Measurements from ENCODE around the gene TTC33.

TTC33 gene

GRCh38 chr5:40652441-40653220 is 103.1 kb downstream of the TTC33 start:
- H4K20me1 ChIP-seq (ENCODE audit: insufficient read depth) = no peaks in the 10 kb centered on the region
- peaks cover 39% of the 10 kb centered on the region for H3K4me1 ChIP-seq (ENCODE audit: low read depth, poor library complexity, severe bottlenecking)
- H3K4me3 ChIP-seq (IDR thresholded peaks at IDR 0.05; ENCODE audit: insufficient read depth, low read depth, low read length) = no peak overlapping the region
- no peak for TF ChIP-seq CTCF (conservative IDR thresholded peaks at IDR 0.05; ENCODE audit: low read depth, low read length)
- H2AFZ ChIP-seq (ENCODE audit: low read depth) = peak overlapping the region; percentile 34; the same call in 1 of the 2 replicates
- no peaks in the 10 kb centered on the region for H3K36me3 ChIP-seq (ENCODE audit: insufficient read depth)
- H3K27ac ChIP-seq = no peak overlapping the region
- no peaks in the 10 kb centered on the region for H3K79me2 ChIP-seq (ENCODE audit: insufficient read depth, low read depth)
- H3K4me2 ChIP-seq = peak overlapping the region; percentile 18
- no peaks in the 10 kb centered on the region for H3K27me3 ChIP-seq (ENCODE audit: insufficient read depth, low read depth)
- H3K9ac ChIP-seq = no peak overlapping the region

GRCh38 chr5:40651201-40651600 is 104.6 kb downstream of the TTC33 start:
- TF ChIP-seq CTCF (conservative IDR thresholded peaks at IDR 0.05; ENCODE audit: low read depth, low read length) = no peak
- Histone ChIP-seq H3K4me3 (IDR thresholded peaks at IDR 0.05; ENCODE audit: insufficient read depth, low read depth, low read length) (no peak overlapping the region), H3K27me3 (ENCODE audit: insufficient read depth, low read depth) (no peaks in the 10 kb centered on the region), H3K79me2 (ENCODE audit: insufficient read depth, low read depth) (no peaks in the 10 kb centered on the region), H4K20me1 (ENCODE audit: insufficient read depth) (no peaks in the 10 kb centered on the region), H3K9ac (no peak overlapping the region), H2AFZ (ENCODE audit: low read depth) (no peak overlapping the region), H3K36me3 (ENCODE audit: insufficient read depth) (no peaks in the 10 kb centered on the region), H3K4me1 (ENCODE audit: low read depth, poor library complexity, severe bottlenecking) (peaks cover 39% of the 10 kb centered on the region), H3K4me2 (no peak overlapping the region), H3K27ac (no peak overlapping the region)

- no peak overlapping the region for H2AFZ ChIP-seq (ENCODE audit: low read depth)
- no peak overlapping the region for H3K4me3 ChIP-seq (IDR thresholded peaks at IDR 0.05; ENCODE audit: insufficient read depth, low read depth, low read length)
- H3K27ac ChIP-seq = no peak overlapping the region
- H4K20me1 ChIP-seq (ENCODE audit: insufficient read depth) = no peaks in the 10 kb centered on the region
- no peak overlapping the region for H3K9ac ChIP-seq
- no peaks in the 10 kb centered on the region for H3K36me3 ChIP-seq (ENCODE audit: insufficient read depth)
- H3K79me2 ChIP-seq (ENCODE audit: insufficient read depth, low read depth) = no peaks in the 10 kb centered on the region
- no peak for TF ChIP-seq CTCF (conservative IDR thresholded peaks at IDR 0.05; ENCODE audit: low read depth, low read length)
- H3K4me1 ChIP-seq (ENCODE audit: low read depth, poor library complexity, severe bottlenecking) = peaks cover 32% of the 10 kb centered on the region
- no peaks in the 10 kb centered on the region for H3K27me3 ChIP-seq (ENCODE audit: insufficient read depth, low read depth)
- no peak overlapping the region for H3K4me2 ChIP-seq
These were observed 106.2 kb downstream of the TTC33 start for GRCh38 chr5:40649463-40650030.

GRCh38 chr5:40648150-40648549 is 107.6 kb downstream of the TTC33 start:
- Histone ChIP-seq H3K9ac (no peak overlapping the region), H4K20me1 (ENCODE audit: insufficient read depth) (no peaks in the 10 kb centered on the region), H3K27me3 (ENCODE audit: insufficient read depth, low read depth) (no peaks in the 10 kb centered on the region), H3K27ac (no peak overlapping the region), H2AFZ (ENCODE audit: low read depth) (no peak overlapping the region), H3K4me2 (no peak overlapping the region), H3K4me1 (ENCODE audit: low read depth, poor library complexity, severe bottlenecking) (peaks cover 18% of the 10 kb centered on the region), H3K36me3 (ENCODE audit: insufficient read depth) (no peaks in the 10 kb centered on the region), H3K79me2 (ENCODE audit: insufficient read depth, low read depth) (no peaks in the 10 kb centered on the region), H3K4me3 (IDR thresholded peaks at IDR 0.05; ENCODE audit: insufficient read depth, low read depth, low read length) (no peak overlapping the region)
- no peak for TF ChIP-seq CTCF (conservative IDR thresholded peaks at IDR 0.05; ENCODE audit: low read depth, low read length)

All from KMS-11 (cell line).